HUES48 (cell line): ENCODE results near the gene PLEKHG2.

ENCODE experiments used
- H3K27ac ChIP-seq: one replicate; pipeline ENCODE4 v1.7.0; 2013; ENCODE audit warnings: low read depth, low read length, inconsistent platforms
- H3K27me3 ChIP-seq: 2 replicates; pipeline ENCODE4 v1.6.1; 2013; ENCODE audit warnings: mild to moderate bottlenecking, low read length; ENCODE audit not compliant: control insufficient read depth, insufficient read depth
- H3K36me3 ChIP-seq: 2 replicates; pipeline ENCODE4 v1.6.1; 2013; ENCODE audit warnings: low read length; ENCODE audit not compliant: control insufficient read depth, insufficient read depth
- H3K4me1 ChIP-seq: 2 replicates; pipeline ENCODE4 v1.6.1; 2013; ENCODE audit warnings: mild to moderate bottlenecking, low read length; ENCODE audit not compliant: control insufficient read depth, insufficient read depth
- H3K4me3 ChIP-seq: 2 replicates; pipeline ENCODE4 v1.5.1; 2013; ENCODE audit warnings: mild to moderate bottlenecking, low read depth, low read length
- H3K9ac ChIP-seq: 2 replicates; pipeline ENCODE4 v1.6.1; 2013; ENCODE audit warnings: mild to moderate bottlenecking, low read depth, low read length, moderate library complexity
- H3K9me3 ChIP-seq: 2 replicates; pipeline ENCODE4 v1.6.1; 2013; ENCODE audit warnings: low read length; ENCODE audit not compliant: control insufficient read depth, insufficient read depth

Gene PLEKHG2

GRCh38 chr19:39401549-39402345, 10.7 kb upstream of the PLEKHG2 start:
- no peaks in the 10 kb centered on the region for H3K9me3 ChIP-seq
- H3K9ac ChIP-seq = peak overlapping the region; percentile 85
- H3K36me3 ChIP-seq = peaks cover 6% of the 10 kb centered on the region; the same call in 1 of the 2 replicates
- H3K4me1 ChIP-seq = peaks cover 33% of the 10 kb centered on the region
- peak overlapping the region; percentile 99 for H3K27ac ChIP-seq
- no peaks in the 10 kb centered on the region for H3K27me3 ChIP-seq
- H3K4me3 ChIP-seq = peak overlapping the region; percentile 68

GRCh38 chr19:39402346-39403300, 9.8 kb upstream of the PLEKHG2 start:
- peak overlapping the region; percentile 85 for H3K9ac ChIP-seq
- peak overlapping the region; percentile 68 for H3K4me3 ChIP-seq
- peaks cover 6% of the 10 kb centered on the region; the same call in 1 of the 2 replicates for H3K36me3 ChIP-seq
- peaks cover 33% of the 10 kb centered on the region for H3K4me1 ChIP-seq
- H3K27ac ChIP-seq = peak overlapping the region; percentile 99
- no peaks in the 10 kb centered on the region for H3K9me3 ChIP-seq
- no peaks in the 10 kb centered on the region for H3K27me3 ChIP-seq

- no peaks in the 10 kb centered on the region for H3K27me3 ChIP-seq
- H3K9me3 ChIP-seq = no peaks in the 10 kb centered on the region
- H3K36me3 ChIP-seq = peaks cover 8% of the 10 kb centered on the region; the same call in 1 of the 2 replicates
- H3K4me3 ChIP-seq = peak overlapping the region; percentile 68
- peak overlapping the region; percentile 76 for H3K9ac ChIP-seq
- H3K27ac ChIP-seq = peak overlapping the region; percentile 99
- peaks cover 29% of the 10 kb centered on the region for H3K4me1 ChIP-seq
Measured at GRCh38 chr19:39403331-39404312, 8.8 kb upstream of the PLEKHG2 start.

- H3K4me3 ChIP-seq = no peak overlapping the region
- H3K9ac ChIP-seq = no peak overlapping the region
- 0 out of 2 replicates have a peak, but pooled peaks cover 4% of the 10 kb centered on the region for H3K36me3 ChIP-seq
- H3K27me3 ChIP-seq = no peaks in the 10 kb centered on the region
- no peaks in the 10 kb centered on the region for H3K9me3 ChIP-seq
- H3K27ac ChIP-seq = peak overlapping the region; percentile 12
- peaks cover 34% of the 10 kb centered on the region for H3K4me1 ChIP-seq
Measured at GRCh38 chr19:39405261-39405957, 7.1 kb upstream of the PLEKHG2 start.

- no peaks in the 10 kb centered on the region for H3K27me3 ChIP-seq
- H3K27ac ChIP-seq = peak overlapping the region; percentile 55
- H3K9me3 ChIP-seq = no peaks in the 10 kb centered on the region
- H3K4me1 ChIP-seq = peaks cover 41% of the 10 kb centered on the region
- H3K4me3 ChIP-seq = peak overlapping the region; percentile 99
- no peak overlapping the region for H3K9ac ChIP-seq
- 0 out of 2 replicates have a peak, but pooled peaks cover 4% of the 10 kb centered on the region for H3K36me3 ChIP-seq
Measured at GRCh38 chr19:39405958-39406655, 6.4 kb upstream of the PLEKHG2 start.

GRCh38 chr19:39406656-39407409, 5.6 kb upstream of the PLEKHG2 start, which contains the start of gene ZFP36:
Gene ZFP36 (plus strand): TSS chr19:39406847. CDS start chr19:39406905, 58 bp downstream.
- 0 out of 2 replicates have a peak, but pooled peaks cover 4% of the 10 kb centered on the region for H3K36me3 ChIP-seq
- H3K4me3 ChIP-seq = peak within 1 kb of the TSS; percentile 99
- no peaks in the 10 kb centered on the region for H3K27me3 ChIP-seq
- H3K27ac ChIP-seq = peak within 1 kb of the TSS; percentile 88
- H3K4me1 ChIP-seq = peaks cover 40% of the 10 kb centered on the region
- peak within 1 kb of the TSS; percentile 82 for H3K9ac ChIP-seq
- no peaks in the 10 kb centered on the region for H3K9me3 ChIP-seq

- peak overlapping the region; percentile 82 for H3K9ac ChIP-seq
- H3K36me3 ChIP-seq = 0 out of 2 replicates have a peak, but pooled peaks cover 4% of the 10 kb centered on the region
- peaks cover 35% of the 10 kb centered on the region for H3K4me1 ChIP-seq
- no peaks in the 10 kb centered on the region for H3K9me3 ChIP-seq
- no peaks in the 10 kb centered on the region for H3K27me3 ChIP-seq
- H3K4me3 ChIP-seq = peak overlapping the region; percentile 99
- H3K27ac ChIP-seq = peak overlapping the region; percentile 88
Measured at GRCh38 chr19:39407410-39407659, 5.1 kb upstream of the PLEKHG2 start.

- no peaks in the 10 kb centered on the region for H3K27me3 ChIP-seq
- peak overlapping the region; percentile 99 for H3K4me3 ChIP-seq
- H3K27ac ChIP-seq = peak overlapping the region; percentile 88
- H3K4me1 ChIP-seq = peaks cover 34% of the 10 kb centered on the region
- H3K36me3 ChIP-seq = 0 out of 2 replicates have a peak, but pooled peaks cover 4% of the 10 kb centered on the region
- no peaks in the 10 kb centered on the region for H3K9me3 ChIP-seq
- 0 out of 2 replicates have a peak overlapping the region, but pooled peaks have one; percentile 82 for H3K9ac ChIP-seq
Measured at GRCh38 chr19:39407660-39408391, 4.6 kb upstream of the PLEKHG2 start.
